ENCODE results near the gene SSX4B.
"Not testable (repeated sequence)": the region's sequence is repeated elsewhere in the genome, so short reads cannot be mapped to it uniquely, and the experiment has no call there.

The SSX4B gene, protein sequence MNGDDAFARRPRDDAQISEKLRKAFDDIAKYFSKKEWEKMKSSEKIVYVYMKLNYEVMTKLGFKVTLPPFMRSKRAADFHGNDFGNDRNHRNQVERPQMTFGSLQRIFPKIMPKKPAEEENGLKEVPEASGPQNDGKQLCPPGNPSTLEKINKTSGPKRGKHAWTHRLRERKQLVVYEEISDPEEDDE

DNA sequence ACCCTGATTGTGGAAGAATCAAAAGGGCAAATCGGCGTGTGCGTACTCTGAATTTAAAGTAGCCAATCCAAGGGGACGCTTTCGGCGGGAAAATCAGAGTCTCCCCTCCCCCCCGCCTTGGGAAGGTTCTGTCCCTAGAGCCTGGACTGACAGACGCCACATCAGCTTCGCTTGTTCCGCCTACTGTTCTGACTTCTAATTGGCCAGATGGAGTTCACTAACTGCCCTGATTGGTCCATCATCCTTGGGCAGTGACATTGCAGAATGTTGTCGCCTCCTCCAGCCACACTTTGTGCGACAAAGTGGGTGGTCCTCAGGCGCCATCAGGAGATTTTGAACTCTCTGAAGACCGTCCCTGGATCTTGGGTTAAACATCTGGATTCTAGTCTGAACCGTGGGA lies at the start of gene SSX4B:
TSS of gene SSX4B (minus strand) at position 101 of the 400 bp plus-strand sequence. CDS start 588 bp downstream, outside the sequence.
- not testable (repeated sequence) for H3K27ac ChIP-seq; H3K9me3 ChIP-seq (ENCODE audit: severe bottlenecking)

DNA sequence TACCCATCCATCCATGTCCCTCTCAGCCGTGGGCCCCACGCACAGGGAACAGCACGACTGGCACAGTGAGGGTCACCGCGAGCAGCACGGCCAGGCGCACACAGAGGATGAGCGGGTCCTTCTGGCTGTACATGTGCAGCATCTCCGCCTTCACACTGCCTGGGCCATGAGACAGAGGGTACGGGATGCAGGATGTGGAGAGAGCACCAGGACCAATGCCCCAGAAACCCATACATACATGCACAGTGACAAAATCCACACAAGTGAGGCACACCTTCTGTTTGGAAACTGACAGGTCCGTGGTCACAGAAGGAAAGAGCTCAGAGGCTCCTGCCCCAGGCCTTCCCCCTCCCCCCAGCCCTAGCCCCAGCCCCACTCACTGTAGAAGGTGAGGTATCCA lies 48.8 kb upstream of the SSX4B start:
- no peaks in the 10 kb centered on the region for H3K27me3 ChIP-seq (ENCODE audit: insufficient read depth, low read depth, severe bottlenecking)
- no peak for DNase-seq
- peaks cover 86% of the 10 kb centered on the region for H3K36me3 ChIP-seq
- H3K4me3 ChIP-seq (ENCODE audit: low read depth, low read length) = no peak overlapping the region
- no peak for TF ChIP-seq CTCF (IDR thresholded peaks at IDR 0.05; ENCODE audit: low read depth, low read length)
- H3K27ac ChIP-seq = no peak overlapping the region
- no peaks in the 10 kb centered on the region for H3K9me3 ChIP-seq (ENCODE audit: severe bottlenecking)

More for the DNA sequence above, at the start of gene SSX4B:
- DNase-seq; H3K36me3 ChIP-seq; H3K4me3 ChIP-seq (ENCODE audit: low read depth, low read length); H3K27me3 ChIP-seq (ENCODE audit: insufficient read depth, low read depth, severe bottlenecking): not testable (repeated sequence)

DNA sequence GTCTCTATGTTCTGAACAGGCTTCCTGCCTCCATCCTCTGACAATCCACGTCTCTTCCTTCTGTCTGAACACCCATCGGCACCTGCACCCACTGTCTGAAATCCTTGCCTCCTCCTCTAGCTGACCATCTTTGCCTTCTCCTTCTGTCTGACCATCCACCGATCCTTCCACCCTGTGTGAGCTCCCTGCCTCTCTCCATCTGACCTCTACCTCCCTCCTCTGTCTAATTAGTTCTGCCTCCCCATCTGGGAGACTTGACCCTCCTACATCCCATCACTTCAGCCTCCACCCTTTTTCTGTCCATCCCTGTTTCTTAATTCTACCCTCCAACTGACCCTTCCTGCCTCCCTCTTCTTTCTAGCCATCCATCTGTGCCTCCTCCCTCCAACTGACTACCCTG lies 48.3 kb upstream of the SSX4B start:
- H3K27me3 ChIP-seq (ENCODE audit: insufficient read depth, low read depth, severe bottlenecking) = no peaks in the 10 kb centered on the region
- no peak overlapping the region for H3K27ac ChIP-seq
- no peaks in the 10 kb centered on the region for H3K9me3 ChIP-seq (ENCODE audit: severe bottlenecking)
- H3K4me3 ChIP-seq (ENCODE audit: low read depth, low read length) = no peak overlapping the region
- H3K36me3 ChIP-seq = peaks cover 81% of the 10 kb centered on the region
- TF ChIP-seq CTCF (IDR thresholded peaks at IDR 0.05; ENCODE audit: low read depth, low read length) = no peak
- no peak for DNase-seq

DNA sequence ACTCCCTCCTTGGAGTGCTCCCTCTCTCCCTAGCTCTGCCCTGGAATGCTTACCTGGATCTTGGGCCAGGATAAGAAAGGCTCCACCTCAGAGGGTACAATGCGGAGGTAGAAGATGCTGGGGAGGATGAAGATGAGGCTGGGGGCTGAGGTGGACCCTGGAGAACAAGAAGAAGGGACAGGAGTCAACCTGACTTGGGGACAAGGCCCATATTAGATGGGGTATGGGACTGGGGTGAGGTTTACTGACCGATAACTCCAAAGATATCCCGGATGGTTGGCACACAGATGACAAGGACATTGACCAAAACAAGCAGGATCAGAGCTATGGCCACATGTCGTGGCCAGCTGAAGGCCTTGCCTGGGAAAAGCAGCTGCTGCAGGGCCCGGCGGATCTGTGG lies 47.7 kb upstream of the SSX4B start:
- Histone ChIP-seq H3K9me3 (ENCODE audit: severe bottlenecking) (no peaks in the 10 kb centered on the region), H3K4me3 (ENCODE audit: low read depth, low read length) (no peak overlapping the region), H3K36me3 (peaks cover 75% of the 10 kb centered on the region), H3K27me3 (ENCODE audit: insufficient read depth, low read depth, severe bottlenecking) (no peaks in the 10 kb centered on the region), H3K27ac (no peak overlapping the region)
- DNase-seq = no peak
- no peak for TF ChIP-seq CTCF (IDR thresholded peaks at IDR 0.05; ENCODE audit: low read depth, low read length)

GRCh38 chrX:48458711-48459110 lies 47.0 kb upstream of the SSX4B start:
- H3K4me3 ChIP-seq (ENCODE audit: low read depth, low read length) = no peak overlapping the region
- H3K36me3 ChIP-seq = peaks cover 68% of the 10 kb centered on the region
- H3K9me3 ChIP-seq (ENCODE audit: severe bottlenecking) = no peaks in the 10 kb centered on the region
- no peak for DNase-seq
- no peak for TF ChIP-seq CTCF (IDR thresholded peaks at IDR 0.05; ENCODE audit: low read depth, low read length)
- H3K27me3 ChIP-seq (ENCODE audit: insufficient read depth, low read depth, severe bottlenecking) = no peaks in the 10 kb centered on the region
- H3K27ac ChIP-seq = no peak overlapping the region

- Histone ChIP-seq H3K27me3 (ENCODE audit: insufficient read depth, low read depth, severe bottlenecking) (no peaks in the 10 kb centered on the region), H3K36me3 (peaks cover 50% of the 10 kb centered on the region), H3K4me3 (ENCODE audit: low read depth, low read length) (no peak overlapping the region), H3K9me3 (ENCODE audit: severe bottlenecking) (no peaks in the 10 kb centered on the region), H3K27ac (peak overlapping the region; percentile 6; the same call in 1 of the 2 replicates)
- DNase-seq = no peak
- no peak for TF ChIP-seq CTCF (IDR thresholded peaks at IDR 0.05; ENCODE audit: low read depth, low read length)
These were observed 45.0 kb upstream of the SSX4B start for GRCh38 chrX:48456628-48457331.
